ENCODE results near the gene DNAJC6. TPM values are rescaled to one million over a fixed set of nuclear protein-coding genes. Genes with fewer than 3 reads are reported as not detected.
A peak's percentile ranks its signal among the peaks of the same experiment; 100 is the strongest.

Gene DNAJC6
- total RNA-seq, 1 experiment from 2014 or later: 2.2 TPM

- no peak for DNase-seq (ENCODE audit: low spot score)
Measured at GRCh38 chr1:65292861-65293593, 16.3 kb upstream of the DNAJC6 start.

DNA sequence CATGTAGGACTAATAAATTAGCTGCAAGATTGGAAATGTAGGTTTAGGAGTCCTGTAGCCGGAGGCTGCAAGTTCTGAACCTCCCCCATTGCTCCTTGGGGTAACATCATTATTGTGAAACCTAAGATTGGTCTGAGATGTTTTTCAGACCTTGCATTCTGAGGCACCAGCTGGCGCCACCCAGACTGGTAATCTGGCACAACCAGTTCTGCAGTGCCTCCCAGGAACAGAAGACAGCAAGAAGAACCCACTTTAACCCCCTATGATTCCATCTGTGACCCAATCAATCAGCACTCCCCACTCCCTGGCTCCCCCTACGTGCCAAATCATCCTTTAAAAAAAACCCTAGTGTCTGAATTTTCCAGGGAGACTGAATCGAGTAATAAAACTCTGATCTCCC is 11.6 kb upstream of the DNAJC6 start:
- DNase-seq (ENCODE audit: low spot score): no peak

DNA sequence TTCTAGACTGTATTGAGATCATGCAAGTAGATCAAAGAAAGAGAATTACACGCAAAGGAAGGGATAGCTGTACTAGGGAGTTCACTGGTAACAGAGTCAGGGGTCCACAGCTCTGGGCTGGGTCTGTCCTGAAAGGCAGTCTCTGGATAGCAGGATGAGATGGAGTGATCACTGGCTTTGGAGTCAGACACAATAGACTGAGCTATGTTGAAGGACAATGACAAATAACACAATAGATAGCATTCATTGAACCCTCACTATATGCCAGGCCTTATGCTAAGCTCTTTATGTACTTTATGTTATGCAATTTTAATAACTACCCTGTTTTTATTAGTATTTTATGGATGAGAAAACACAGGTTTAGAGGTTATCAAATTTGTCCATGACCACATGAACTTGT is 10.0 kb upstream of the DNAJC6 start:
- no peak for DNase-seq (ENCODE audit: low spot score)

DNA sequence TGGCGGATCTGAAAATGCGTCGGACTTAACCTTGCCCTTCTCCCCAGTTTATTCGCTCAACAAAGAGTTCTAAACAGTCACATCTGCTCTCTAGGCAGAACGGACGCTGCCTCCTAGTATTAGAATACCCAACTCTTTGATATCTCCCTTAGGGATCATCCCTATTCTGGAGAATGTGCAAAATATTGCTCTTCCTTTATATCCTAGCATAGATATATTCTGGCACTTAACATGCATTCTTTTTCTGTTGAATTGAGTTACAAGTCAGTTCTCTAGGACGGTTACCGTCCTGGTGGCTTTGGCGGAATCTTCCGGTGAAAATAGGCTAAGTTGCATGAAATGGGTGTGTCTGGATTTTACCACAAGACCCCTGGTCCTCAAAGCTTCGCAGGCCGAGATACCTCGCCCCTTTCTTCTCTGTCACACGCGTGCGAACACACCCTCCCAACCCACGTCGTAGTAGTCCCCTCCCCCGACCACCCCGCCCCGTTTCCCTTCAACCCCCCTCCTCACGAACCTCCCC is 501 bp upstream of the DNAJC6 start:
- DNase-seq (ENCODE audit: low spot score): no peak

- no peak for DNase-seq (ENCODE audit: low spot score)
Measured at GRCh38 chr1:65310078-65310587, 790 bp downstream of the DNAJC6 start.

GRCh38 chr1:65311760-65312159 is 2.4 kb downstream of the DNAJC6 start:
- no peak for DNase-seq (ENCODE audit: low spot score)

DNA sequence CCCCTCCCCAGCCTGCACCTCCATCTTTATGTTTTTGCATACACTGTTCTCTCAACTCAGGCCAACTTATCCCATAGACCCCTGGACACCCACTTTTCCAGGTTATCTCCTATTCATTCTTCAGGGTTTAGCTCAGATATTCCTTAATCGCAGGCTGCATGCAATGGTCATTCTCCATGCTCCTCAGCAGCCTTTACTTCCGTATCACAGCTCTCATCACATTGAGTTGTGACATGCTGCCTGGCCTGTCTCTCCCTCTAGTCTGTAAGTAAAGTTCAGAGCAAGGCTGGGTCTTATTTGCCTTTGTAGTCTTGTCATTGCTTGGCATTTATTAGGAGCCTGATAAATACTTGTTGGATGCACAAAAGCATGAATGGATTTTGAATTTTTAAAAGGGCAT is 6.9 kb downstream of the DNAJC6 start:
- no peak for DNase-seq (ENCODE audit: low spot score)

DNA sequence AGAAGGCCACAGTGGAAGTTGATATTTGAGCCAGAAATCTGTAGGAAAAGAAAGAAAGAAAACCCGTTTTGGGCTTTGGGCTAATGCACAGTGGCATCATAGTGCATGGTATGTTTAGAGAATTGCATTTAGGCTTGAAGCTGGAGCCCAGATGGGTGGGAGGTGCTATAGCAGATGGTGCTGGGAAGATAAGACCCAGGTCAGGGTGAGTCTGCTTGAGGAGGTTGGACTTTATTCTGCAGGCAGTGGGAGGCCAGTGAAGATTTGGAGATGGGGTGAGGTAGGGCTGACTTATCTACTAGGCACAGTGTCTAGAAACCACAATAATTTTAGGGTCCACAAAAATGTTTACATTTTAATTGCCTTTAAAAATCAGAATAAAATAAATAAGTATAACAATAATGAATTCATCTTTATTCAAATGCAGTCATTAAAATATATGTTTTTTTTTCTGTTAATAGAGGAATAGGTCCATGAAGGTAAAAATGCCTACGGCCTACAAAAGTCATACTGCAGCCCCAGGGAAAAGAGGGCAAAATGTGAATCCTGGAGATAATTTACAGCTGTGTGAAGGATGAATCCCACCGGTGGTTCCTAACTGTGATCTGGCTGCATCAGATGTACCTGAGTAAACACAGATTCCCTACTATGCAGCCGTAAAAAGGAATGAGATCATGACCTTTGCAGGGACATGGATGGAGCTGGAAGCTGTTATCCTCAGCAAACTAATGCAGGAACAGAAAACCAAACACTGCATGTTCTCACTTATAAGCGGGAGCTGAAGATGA is 8.7 kb downstream of the DNAJC6 start:
- no peak for DNase-seq (ENCODE audit: low spot score)

DNA sequence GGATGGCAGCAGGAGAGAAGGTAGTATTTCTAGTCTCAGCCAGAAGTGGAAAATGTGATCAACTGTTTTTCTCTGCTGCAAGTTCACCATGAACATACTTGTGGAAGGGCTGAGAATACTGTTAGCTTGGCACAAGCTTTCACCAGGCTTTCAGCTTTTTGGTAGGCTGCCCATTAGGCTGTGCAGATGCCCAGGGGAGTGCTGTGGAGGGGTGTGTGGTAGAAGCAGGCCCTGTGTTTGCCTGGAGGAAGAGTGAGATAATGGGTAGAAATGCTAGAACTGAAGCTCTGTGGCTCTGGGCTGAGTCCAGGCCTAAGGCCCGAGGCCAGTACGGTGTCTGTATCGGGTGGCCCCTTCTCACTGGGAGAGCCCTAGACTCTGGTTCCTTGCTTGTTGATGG is 9.8 kb downstream of the DNAJC6 start:
- DNase-seq (ENCODE audit: low spot score): no peak

- DNase-seq (ENCODE audit: low spot score): no peak
Measured at GRCh38 chr1:65319754-65320153, 10.4 kb downstream of the DNAJC6 start.

DNA sequence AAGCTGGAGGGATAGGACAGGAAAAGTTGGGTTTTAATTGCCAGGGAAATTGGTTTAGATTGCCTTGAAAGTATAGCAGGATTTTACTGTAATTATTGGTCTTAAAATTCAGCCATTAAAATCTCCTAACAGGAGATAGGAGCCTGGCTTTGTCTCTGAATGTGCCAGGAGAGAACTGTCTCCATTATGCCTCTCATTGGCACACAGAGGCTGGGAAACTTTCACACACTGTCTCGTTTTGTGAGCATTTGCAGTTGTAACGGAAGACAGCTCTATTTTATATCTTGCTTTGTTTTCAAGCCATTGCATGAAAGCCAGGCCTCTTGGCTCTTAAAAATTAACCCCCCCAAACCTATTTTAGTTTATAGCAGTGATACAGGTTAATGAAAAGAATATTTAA is 12.5 kb downstream of the DNAJC6 start:
- DNase-seq (ENCODE audit: low spot score): no peak

- DNase-seq (ENCODE audit: low spot score): no peak
Measured at GRCh38 chr1:65323246-65323645, 13.9 kb downstream of the DNAJC6 start.

- DNase-seq (ENCODE audit: low spot score): no peak
Measured at GRCh38 chr1:65330021-65330420, 20.7 kb downstream of the DNAJC6 start.

- no peak for DNase-seq (ENCODE audit: low spot score)
Measured at GRCh38 chr1:65330822-65331221, 21.5 kb downstream of the DNAJC6 start.

DNA sequence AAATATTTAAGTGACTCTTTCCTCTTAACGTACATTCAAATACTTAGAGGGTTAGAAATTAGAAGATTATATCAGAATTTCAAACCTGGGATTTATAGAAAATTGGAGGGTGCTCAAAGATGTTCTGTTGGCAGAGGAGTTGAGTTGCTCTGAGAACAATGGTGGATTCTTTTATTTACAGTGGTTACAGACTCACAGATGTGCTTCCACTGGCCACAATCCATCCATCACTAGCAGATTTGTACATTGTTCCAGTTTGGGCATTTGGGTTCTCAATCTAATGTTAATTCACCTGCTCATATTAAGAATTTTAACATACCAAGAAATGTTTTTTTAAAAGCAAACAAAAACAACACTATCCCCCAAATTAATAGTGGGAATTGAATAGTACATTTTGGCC is 23.5 kb downstream of the DNAJC6 start:
- no peak for DNase-seq (ENCODE audit: low spot score)

DNA sequence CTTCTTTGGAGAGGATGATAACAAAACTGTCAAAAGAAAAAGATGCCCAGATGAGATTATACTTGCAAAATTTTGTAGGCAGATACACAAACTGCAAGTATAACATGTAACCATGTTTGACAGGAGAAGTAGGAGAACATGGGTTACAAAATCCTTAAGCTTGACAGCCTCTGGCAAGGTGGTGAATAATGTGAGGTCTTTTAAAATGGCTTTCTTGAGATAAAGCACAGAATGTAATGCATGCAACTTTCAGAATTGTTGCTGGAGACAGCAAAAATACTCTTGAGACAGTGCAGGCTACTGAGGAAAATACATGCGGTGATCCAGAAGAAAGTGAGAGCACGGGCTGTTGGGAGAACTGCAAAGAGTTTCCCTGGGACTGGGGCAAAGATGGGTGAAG is 24.7 kb downstream of the DNAJC6 start:
- no peak for DNase-seq (ENCODE audit: low spot score)

GRCh38 chr1:65339866-65340468 is 30.6 kb downstream of the DNAJC6 start:
- peak; percentile 13 for DNase-seq (ENCODE audit: low spot score)

GRCh38 chr1:65341381-65341780 is 32.0 kb downstream of the DNAJC6 start:
- no peak for DNase-seq (ENCODE audit: low spot score)

DNA sequence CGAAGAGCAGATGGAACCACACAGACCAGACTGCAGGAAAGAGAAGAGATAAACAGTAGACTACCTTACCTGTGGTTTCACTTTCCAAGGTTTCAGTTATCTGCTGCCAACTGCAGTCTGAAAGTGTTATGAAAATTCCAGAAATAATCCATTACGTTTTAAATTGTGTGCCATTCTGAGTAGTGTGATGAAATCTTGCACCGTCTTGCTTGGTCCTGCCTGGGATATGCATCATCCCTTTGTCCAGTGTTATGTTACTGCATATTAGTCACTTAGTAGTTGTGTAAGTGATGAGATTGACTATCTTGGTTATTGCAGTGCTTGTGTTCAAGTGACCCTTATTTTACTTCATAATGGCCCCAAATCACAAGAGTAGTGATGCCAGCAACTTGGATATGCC is 33.9 kb downstream of the DNAJC6 start:
- DNase-seq (ENCODE audit: low spot score): no peak

DNA sequence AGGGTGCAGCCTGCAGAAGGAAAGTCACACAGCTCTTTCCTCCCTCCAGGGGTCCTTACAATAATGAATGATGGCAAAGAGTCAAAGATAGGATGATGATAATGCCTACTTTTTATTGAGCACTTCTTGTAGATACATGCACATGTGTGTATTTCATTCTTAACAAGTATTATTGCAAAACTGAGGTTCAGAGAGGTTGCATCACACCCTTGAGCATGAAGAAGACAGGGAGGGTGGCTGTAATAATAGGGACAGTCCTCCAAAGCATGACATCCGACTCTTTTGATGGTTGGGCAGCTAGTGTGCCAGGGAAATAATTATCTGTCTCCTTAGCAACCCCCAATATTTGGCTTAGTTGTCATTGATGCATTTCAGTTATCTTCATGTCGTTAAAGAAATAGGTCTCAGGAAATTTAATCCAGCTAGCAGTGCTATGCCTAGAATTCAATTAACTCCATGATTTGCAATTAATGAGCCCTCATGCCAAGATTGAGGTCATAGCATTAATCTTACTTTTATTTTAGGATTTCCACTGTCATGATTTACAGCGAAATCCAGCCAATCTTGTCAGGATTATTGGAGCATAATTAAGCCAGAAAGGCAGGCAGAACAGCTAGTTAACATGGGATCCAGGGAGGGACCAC is 35.0 kb downstream of the DNAJC6 start:
- no peak for DNase-seq (ENCODE audit: low spot score)

DNA sequence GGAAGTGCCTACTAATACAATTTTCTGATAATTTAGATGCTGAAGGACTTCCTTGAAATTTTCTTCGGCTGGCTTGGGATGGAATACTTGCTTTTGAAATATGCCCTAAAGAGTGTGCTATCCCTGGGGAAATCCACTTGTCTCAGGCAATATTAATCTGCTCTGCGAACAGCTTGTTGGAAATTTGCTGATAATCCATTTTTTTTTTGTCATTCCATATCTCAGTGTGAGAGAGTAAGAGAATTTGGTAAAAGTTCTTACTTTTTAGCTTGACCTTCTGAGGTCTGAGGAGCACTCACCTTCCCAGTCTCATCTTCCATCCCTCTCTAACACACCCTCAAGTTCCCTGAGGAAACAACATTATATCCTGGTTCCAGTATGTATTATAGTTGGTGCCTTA is 36.8 kb downstream of the DNAJC6 start:
- DNase-seq (ENCODE audit: low spot score): no peak
